ENCODE data around the gene CDKAL1.

GRCh38 chr6:20911712-20912111, 377.5 kb downstream of the CDKAL1 start:
- no peak for TF ChIP-seq CTCF (IDR thresholded peaks at IDR 0.05; ENCODE audit: low read length)
- no peak for TF ChIP-seq EZH2 (optimal IDR thresholded peaks at IDR 0.05; ENCODE audit: low read depth, low read length)
- no peak for TF ChIP-seq EZH2phosphoT487 (IDR thresholded peaks at IDR 0.05; ENCODE audit: low read length)
